ENCODE results near the gene STK24.

STK24 gene

DNA sequence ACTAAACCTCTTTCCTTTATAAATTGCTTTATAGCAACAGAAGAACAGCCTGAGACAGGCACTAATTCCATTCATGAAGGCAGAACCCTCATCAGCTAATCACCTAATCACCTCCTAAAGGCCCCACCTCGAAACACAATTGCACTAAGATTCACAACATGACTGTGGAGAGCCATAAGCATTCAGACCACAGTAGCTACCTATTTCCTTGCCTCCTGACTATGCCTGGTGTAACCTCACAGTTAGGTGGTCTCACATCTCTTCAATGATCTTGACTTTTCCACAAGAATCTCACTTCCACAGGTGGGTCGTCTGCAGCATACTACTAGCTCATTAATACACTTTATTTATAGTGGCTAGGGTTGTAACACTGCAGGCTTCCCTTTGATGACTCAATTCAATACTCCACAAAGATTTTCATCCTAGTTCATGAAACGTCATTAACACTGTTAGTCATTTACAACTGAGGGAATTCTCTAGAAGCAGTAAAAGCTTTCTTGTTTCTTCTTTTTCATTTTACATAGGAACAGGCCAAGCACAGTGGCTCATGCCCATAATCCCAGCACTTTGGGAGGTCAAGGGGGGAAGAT is 27.1 kb downstream of the STK24 start:
- no peak for DNase-seq

DNA sequence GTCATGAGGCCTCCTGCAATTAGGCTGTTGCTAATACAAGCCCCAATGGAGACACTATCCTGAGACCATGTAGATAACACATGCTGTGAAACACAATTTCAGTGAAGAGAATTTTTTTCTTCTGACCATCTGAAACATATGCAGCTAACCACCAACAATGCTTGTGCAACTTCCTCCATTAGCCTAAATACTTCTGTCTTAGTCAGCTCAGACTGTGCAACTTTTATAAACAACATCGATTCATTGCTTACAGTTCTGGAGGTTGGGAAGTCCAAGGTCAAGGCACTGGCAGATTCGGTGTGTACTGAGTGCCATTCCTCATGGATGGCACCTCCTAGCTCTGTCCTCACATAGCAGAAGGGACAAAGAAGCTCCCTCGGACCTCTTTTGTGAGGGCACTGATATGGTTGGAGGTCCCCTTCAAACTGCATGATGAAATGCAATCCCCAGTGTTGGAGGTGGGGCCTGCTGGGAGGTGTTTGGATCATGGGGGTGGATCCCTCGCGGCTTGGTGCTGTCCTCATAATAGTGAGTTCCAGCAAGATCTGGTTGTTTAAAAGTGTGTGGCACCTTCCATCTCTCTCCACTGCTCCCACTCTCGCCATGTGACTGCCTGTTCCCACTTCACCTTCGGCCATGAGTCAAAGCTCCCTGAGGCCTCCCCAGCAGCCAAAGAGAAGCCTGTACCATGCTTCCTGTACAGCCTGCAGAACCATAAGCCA is 27.7 kb downstream of the STK24 start:
- peak; percentile 81 for DNase-seq

DNA sequence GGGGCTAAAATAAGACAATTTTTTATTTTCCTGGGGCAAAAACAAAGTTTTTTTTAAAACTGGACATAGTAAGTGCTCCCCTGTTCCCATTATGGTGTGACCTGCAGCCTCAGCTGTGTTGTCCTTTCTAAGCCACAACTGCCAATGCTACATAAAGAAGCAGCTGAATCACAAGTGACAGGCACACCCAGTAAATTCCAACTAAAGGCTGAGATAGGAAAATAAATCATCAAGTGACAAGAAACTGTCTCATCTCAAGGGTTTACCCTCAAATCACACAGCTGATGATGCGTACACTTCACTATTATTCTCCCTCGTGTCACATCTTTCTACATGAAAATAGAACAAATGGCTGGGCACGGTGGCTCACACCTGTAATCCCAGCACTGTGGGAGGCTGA is 28.7 kb downstream of the STK24 start:
- no peak for DNase-seq

DNA sequence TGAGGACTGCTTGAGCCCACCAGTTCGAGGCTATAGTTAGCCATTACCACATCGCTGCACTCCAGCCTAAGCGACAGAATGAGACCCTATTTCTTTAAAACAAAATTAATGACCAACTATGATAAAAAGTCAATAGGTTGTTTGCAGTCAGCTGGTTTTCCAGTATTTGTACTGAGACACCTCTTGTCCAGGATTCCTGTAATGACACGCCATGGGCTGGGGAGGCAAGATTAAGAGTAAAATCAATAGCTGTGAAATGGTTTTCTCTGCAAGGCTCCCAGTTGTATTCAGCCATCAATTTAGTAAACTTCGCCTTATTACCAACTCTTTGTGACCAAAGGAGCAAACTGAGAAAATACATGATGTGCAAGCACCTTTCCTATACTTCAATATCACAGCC is 29.5 kb downstream of the STK24 start:
- no peak for DNase-seq

DNA sequence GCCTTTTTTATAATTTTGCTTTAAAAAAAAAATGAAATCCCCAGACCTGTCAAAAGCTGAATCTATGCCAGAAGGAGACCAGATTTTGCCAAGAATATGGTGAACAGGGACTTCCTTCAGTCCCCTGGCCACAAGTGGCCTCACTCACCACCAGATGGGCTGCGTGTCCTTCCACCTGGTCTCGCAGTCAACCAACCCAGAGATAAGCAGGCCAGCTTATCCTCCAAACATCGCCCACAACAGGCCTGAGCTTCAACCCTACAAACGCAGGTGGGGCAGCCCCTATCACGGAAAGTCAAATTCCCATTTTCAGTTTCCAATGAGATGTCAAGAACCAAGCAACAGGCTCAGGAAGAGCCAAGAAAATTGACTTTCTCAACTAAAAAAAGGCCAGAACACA is 30.5 kb downstream of the STK24 start:
- no peak for DNase-seq

DNA sequence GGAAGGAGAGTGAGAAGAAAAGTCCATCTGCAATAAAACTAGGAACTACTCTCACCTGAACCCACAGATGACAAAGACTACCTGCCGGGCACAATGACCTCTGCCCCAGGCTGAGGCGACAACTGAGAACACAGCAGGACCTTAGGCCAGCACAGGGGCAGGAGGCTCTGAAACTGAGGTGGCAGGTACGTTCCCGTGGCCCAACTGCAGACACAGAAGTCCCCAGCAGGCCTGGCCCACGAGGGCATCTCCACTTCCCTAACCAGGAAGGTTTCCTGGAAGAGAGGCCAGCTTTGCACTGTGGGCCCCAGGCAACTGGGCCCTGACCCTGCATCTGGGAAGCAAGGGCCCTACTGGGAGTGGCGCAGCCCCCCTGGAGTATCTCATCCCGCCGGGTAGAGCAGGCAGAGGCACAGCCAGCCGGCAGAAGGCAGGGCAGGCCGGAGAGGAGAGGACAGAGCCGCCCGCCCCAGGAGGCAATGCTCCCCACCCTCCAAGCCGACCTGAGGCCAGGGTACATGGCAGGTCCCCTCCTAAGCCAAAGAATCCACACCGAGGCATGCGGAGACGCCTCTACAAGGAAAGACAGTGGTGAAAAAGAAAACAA is 32.7 kb downstream of the STK24 start:
- no peak for DNase-seq

DNA sequence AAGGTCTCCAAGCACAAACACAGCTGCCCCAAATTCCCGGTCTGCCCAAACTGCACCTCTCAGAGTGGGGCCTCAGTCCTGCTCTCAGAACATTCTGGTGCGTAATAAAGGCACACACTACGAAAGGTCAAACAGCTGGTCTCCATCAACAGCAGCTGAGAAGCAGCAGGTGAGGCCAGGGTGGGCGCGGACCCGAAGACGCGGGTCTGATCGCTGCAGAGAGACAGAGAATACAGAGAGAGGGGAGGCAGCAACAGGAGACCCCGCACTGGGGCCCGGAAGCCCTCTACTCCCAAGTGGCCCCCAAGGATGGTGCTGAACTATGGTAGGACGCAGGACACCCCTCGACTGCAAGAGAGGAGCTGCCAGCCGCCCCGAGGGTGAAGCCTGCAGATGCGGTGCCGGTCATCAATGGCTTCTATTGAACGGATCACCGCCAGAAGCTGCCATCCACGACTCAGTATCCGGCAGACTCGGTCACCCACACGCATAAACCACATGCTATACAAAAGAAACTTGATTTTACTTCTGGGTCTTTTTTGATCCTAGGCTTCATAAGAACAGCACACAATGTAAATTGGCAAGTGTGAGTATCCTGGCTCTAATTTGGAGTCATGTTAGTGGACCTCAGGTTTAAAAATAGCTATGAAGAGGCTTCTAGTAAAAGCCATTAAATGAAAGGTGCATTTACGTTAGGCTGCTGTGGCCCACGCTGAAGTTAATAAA is 33.4 kb downstream of the STK24 start:
- DNase-seq, result no peak

DNA sequence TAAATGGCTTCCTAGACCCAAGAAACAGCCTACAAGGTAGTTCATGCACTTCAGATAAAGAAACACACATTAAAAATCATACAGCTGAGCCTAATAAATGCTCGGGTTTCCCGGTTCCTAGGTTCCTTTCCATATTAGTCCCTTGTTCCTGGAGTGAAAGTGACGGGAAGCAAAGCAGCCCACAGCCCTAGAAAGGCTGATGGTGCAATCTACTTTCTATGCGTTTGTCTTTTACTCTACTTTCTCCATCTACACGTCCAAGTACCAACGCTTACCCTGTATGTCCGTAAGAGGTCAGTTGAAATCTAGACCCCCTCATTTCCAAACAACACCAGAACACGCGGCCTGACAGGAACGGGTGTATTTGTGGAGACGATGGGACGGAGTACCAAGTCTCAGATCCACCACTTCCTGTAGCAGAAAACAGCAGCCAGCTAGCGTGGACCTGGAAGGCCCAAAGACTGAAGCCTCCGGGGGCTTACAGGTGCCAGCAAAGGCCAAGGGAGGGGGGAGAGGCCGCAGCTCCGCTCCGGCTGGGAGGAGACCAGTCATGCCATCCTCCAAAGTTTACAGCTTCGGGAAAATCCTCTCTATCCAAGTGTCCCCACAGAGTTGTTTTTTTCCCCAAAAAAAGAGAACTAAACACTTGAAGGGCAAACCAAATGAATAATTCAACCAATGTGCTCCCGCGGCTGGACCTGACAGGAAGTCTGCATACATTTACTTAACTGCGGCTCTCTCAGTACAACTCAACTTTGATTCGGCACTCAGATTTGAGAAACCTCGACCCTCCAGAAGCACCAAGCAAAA is 34.1 kb downstream of the STK24 start:
- DNase-seq, result peak; percentile 56

DNA sequence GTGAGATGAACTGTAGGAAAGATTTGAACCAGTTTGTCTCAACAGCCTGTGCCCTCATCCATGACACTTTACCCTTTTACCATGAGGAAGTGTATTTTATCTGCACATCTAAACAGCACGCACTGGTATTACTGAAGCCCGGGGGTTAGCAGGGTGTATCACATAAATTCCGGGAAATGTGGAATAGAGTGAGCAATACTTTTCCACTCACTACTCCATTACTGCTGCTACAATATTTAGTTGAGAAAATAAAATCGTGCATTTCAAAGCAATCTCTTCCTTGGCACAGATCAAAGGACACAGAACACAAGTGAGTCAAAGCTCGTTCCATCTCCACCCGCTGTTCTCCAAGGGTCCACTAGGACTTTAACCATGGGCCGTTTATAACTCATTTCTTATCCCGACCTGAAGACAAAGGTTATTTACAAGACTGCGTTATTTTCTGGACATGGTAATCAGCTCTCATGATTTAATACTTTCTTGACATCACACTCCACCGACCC is 35.2 kb downstream of the STK24 start:
- peak; percentile 76 for DNase-seq

DNA sequence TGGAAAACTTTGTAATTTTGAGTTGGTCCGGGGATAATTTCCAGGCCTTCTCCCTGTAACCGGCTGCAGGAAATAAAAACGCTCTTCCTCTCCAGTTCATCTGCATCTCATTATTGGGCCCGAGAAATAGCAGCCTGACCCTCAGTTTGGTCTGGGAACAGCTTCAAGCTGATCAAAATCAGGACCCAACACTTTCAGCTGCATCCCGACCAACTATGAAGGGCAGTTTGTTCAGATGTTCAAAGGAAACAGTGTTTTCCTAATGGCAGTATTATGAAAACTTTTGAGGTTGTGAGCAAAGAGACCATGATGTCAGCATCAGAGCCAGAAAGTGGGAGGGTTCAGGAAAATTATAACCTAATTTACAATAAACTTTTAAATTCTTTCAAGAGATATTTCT is 35.7 kb downstream of the STK24 start:
- DNase-seq, result no peak

DNA sequence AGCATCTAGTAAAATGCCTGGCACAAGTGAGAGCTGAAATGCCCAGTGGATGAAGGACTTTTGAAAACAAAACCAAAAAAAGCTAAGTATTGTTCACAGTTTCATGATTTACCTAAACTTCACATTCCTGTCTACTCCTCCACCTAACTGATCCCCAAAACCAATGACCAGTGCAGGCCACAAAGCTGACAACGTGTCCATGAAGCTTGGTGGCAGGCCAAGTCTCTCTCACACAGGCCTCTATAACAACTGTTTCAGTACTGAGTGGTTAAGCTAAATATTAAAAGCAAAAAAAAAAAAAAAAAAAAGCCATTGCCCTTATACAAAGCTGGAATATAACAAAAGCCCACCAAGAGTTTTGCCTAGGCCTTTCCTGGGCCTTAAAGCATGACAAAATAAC is 36.4 kb downstream of the STK24 start:
- no peak for DNase-seq

DNA sequence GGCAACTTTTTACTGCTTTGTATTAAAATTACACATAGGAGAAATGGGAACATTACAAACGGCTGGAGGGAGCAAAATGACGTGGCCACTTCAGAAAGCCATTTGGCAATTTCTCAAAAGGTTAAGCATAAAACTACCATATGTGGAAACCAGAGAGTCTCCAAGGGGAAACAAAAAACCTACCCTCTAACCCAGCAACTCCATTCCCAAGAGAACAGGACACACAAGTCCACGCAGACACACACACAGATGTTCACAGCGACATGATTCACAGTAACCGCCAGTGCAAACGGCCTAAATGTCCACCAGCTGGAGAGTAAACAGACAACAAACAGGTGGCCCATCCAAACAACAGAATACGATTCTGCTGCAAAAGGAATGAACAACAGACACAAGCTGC is 37.2 kb downstream of the STK24 start:
- DNase-seq, result no peak

DNA sequence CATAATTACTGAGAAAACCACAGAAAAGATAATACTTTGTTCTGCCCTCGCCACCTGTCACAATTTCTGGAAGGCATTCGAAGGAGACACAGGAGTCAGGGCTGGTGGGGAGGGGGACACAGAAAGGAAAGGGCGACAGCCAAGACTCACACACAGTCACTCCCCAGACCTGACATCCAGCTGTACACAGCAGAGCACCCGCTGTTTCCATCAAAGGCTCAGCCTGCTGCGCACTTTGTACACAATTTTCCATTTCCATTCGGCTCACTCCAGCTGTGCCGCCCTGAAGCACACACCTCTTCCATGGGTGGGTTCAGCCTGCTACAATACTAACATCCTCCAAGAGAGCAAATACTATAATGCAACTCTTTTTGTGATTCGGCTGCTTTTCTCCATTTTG is 38.0 kb downstream of the STK24 start:
- no peak for DNase-seq

DNA sequence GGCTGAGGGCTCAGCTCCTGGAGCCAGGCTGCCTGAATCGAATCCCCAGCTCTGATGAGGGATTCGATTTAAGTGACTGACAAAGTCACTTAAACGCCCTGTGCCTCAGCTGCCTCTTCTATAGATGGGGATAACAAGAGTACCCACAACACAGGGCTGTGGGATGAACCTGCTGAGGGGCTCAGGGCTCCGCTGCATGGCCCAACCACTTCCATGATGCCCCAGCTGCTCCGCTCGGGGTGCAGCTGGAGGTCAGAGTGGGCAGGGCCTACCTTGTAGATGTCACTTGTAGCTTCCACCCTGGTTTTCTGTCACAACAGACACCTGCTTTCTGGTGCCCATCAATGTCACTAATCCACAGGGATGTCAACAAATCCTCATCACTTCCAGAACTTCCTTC is 39.2 kb downstream of the STK24 start:
- no peak for DNase-seq

DNA sequence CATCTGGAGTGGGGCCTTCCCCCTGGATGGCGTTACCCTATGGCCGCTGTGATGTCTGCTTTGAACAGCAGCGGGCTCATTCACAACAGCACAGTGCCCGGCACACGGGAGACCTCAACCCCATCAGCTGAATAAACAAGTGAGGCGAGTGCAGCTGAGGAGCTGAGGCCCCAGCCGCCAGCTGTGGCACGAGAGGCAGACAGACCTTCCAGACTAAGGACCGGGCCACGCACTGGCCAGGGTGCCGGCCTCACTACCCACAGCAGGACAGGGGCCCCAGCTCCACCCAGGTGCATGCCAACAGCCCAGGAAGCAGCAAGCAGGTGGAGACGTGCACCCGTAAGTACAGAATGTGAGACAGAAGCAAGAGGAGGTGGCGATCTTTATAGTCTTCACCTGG is 39.6 kb downstream of the STK24 start:
- no peak for DNase-seq

DNA sequence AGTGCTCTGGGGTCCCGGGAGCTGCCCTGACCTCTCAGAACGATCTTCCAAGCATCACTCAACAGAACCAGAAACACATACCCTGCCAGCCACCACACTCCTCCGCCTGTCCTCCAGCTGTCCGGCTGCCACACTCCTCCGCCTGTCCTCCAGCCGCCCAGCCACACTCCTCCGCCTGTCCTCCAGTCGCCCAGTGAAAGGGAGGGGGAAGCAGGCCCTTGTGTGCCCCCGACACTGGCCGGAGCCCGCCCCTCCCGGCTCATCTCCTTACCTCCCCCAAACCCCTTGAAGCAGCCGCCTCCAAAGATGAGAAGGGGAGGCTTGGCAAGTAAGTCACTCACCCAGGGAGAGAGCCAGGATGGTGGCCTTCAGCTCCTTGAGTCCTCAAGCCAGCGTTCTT is 40.2 kb downstream of the STK24 start:
- DNase-seq, result no peak

DNA sequence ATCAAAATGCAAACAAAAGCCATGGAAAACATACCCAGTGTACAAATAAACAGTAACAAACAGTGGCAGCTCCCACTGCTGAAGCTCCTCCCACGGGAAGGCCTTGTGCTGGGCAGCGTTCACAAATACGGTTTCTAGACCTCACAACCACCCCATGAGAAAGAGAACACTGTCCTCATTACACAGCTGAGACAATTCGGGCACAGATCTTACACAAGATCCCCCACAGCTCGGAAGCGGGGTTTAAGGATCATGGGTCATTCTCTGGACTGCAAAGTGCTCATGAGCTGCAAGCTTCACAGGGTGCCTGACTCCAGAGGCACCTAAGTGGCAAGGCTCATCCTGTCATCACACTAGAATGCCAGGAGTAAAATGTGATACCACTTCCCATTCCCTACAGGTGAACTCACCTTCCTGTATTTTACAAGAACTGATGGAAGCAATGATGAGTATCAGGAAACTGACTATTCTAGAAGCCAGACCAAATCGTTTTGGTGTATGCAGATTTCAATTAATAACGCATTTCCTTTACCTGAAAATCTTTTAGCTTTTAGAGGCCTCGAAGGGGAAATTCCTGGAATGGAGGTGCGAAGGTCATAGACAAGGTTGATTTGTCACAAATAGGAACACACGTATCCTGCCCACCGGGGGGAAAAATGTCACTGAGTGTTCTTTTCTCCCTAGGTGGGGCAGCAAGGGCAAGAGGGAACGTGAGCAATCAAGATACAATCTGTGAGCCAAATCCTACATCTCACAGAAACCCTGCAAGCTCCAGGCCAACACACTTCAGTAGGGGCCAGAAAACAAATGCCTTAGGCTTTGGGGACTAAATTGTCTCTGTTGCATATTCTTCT is 41.2 kb downstream of the STK24 start:
- no peak for DNase-seq

DNA sequence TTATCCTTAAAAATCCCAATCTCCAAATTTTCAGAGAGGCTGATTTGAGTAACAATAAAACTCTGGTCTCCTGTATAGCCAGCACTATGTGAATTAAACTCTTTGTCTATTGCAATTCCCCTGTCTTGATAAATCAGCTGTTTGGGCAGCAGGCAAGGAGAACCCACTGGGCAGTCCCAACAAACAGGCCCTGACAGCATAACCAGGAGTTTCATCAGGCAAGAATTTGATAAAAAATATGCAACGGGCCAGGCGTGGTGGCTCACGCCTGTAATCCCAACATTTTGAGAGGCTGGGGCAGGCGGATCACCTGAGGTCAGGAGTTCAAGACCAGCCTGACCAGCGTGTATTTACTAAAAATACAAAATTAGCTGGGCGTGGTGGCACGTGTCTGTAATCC is 42.1 kb downstream of the STK24 start:
- no peak for DNase-seq

DNA sequence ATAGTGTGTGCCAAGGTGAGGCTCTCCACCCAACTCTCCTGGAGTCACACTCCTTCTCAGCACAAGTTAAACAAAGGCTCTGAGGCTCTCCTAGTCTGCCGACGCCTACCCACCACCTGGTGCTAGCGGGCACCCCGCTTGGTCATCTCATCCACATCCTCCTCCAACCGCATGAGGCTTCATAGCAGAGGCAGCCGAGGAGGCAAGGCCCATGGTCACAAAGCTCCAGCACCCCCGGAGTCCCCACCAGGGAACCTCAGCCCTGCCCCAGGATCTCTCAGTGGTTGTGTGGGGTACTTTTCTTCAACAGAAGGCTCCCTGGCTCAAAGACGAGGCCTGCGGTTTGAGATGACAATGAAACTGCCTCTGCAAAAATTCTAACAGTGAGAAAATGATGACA is 43.0 kb downstream of the STK24 start:
- no peak for DNase-seq

DNA sequence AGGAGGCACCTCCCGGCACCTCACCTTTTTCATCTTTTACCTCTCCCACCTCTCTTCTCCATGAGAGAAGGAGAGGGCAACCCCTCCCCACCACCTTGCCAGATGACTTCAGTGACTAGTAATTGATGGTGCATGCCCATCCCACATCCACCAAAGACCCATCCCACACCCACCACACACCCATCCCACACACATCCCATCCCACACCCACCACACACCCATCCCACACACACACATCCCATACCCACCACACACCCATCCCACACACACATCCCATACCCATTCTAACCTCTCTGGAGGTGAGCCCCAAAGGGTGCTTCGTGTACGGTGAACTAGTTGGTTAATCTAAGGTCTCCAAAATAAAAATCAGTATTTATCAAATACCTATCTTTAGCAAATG is 44.7 kb downstream of the STK24 start:
- DNase-seq, result no peak

DNA sequence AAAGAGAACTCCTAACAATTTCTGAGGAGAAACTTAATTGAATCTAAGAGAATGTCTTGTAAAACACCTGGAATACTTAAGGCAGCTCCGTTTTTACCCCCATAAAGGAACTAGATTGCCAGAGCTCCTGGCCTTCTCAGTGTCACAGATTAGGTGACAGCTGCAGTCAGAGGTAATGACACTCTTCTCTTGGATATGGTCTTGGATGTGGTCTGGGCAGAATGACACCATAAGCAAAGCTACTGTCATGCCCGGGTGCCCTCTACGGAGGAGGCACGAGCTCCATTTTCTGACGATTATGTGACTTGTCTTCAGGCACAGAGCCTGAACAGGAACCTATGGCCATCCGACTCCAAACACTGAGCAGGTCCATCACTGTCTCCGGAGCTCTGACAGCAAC is 46.7 kb downstream of the STK24 start:
- no peak for DNase-seq

DNA sequence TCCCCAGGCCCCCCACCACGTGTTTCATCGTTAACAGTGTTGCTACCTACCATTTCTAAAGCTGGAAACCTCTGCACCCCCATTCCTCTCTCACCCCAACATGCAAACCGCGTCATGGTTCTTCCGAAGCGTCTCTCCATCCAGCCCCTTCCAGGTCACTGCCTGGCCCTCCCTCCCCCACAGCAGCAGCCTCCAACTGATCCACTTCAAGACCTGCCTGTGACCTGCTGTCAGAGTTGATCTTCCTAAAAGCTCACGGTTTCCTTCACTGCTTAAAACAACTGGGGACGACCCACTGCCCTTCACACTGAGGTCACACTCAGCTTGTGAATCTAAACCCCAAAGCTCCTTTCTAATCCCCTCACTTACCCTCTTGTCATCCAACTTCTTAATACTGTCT is 47.7 kb downstream of the STK24 start:
- no peak for DNase-seq
